Ishikawa (cell line): ENCODE data around the gene BMPR1B.

Experiments
- CEBPB ChIP-seq: IDR thresholded peaks from 2 replicates; pipeline ENCODE4 v1.6.1; 2012
- CREB1 ChIP-seq: IDR thresholded peaks from 2 replicates; pipeline ENCODE4 v1.6.1; 2012; ENCODE audit warnings: low read depth
- EGR1 ChIP-seq: IDR thresholded peaks from 2 replicates; pipeline ENCODE4 v1.6.1; 2012
- EP300 ChIP-seq: IDR thresholded peaks from 2 replicates; pipeline ENCODE4 v1.6.1; 2012; ENCODE audit warnings: borderline replicate concordance
- FOXM1 ChIP-seq: IDR thresholded peaks from 2 replicates; pipeline ENCODE4 v1.6.1; 2012; ENCODE audit warnings: low read depth, borderline replicate concordance
- MAX ChIP-seq: IDR thresholded peaks from 2 replicates; pipeline ENCODE4 v1.6.1; 2012
- NFIC ChIP-seq: IDR thresholded peaks from 2 replicates; pipeline ENCODE4 v1.6.1; 2012
- RAD21 ChIP-seq: IDR thresholded peaks from 2 replicates; pipeline ENCODE4 v1.6.1; 2012; ENCODE audit warnings: low read depth
- REST ChIP-seq: IDR thresholded peaks from 2 replicates; pipeline ENCODE4 v1.6.1; 2012; ENCODE audit warnings: low read depth, mild to moderate bottlenecking
- TAF1 ChIP-seq: IDR thresholded peaks from 2 replicates; pipeline ENCODE4 v1.6.1; 2012; ENCODE audit warnings: low read depth, mild to moderate bottlenecking
- TCF12 ChIP-seq: IDR thresholded peaks from 2 replicates; pipeline ENCODE4 v1.6.1; 2012; ENCODE audit warnings: low read depth
- TEAD4 ChIP-seq: IDR thresholded peaks from 2 replicates; pipeline ENCODE4 v1.6.1; 2012
- YY1 ChIP-seq: IDR thresholded peaks from 2 replicates; pipeline ENCODE4 v1.6.1; 2012; ENCODE audit warnings: low read depth
- ZBTB7A ChIP-seq: IDR thresholded peaks from 2 replicates; pipeline ENCODE4 v1.6.1; 2012; ENCODE audit warnings: low read depth
- TF ChIP-seq, protein P1 (sequence below): IDR thresholded peaks from 2 replicates; pipeline ENCODE4 v1.6.1; 2012

The BMPR1B gene

GRCh38 chr4:94911106-94911505 is 153.4 kb downstream of the BMPR1B start:
- TF ChIP-seq NFIC (peak; percentile 18; the same call in 1 of the 2 replicates), CREB1 (no peak), REST (no peak)

GRCh38 chr4:94912606-94913005 is 154.9 kb downstream of the BMPR1B start:
- TF ChIP-seq REST: no peak
- TF ChIP-seq, protein P1, sequence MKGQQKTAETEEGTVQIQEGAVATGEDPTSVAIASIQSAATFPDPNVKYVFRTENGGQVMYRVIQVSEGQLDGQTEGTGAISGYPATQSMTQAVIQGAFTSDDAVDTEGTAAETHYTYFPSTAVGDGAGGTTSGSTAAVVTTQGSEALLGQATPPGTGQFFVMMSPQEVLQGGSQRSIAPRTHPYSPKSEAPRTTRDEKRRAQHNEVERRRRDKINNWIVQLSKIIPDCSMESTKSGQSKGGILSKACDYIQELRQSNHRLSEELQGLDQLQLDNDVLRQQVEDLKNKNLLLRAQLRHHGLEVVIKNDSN: no peak
- no peak for TF ChIP-seq EP300
- TF ChIP-seq TEAD4: no peak
- no peak for TF ChIP-seq ZBTB7A
- no peak for TF ChIP-seq MAX
- no peak for TF ChIP-seq TCF12
- TF ChIP-seq NFIC: no peak
- no peak for TF ChIP-seq CREB1
- TF ChIP-seq TAF1: no peak
- no peak for TF ChIP-seq YY1
- TF ChIP-seq CEBPB: no peak
- no peak for TF ChIP-seq EGR1

DNA sequence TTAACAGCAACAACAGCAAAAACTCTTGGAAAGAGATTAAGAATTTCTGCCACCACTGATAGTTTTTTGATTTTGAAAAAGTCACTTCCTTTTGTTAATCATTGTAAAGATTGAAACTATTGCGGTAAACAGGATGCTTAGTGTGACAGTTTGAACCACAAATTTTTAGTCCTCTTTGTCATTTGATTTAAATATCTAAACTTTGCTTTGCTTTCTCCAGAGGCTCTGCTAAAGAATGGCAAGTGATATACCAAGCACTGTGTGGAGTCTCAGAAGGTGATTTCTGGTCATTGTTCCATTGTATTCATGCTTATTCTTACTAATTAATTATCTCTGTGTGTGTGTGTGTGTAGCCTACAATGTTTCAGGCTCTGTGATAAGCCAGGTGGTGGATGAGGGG is 155.6 kb downstream of the BMPR1B start:
- TF ChIP-seq, protein P1: no peak
- no peak for TF ChIP-seq TCF12
- no peak for TF ChIP-seq MAX
- TF ChIP-seq TAF1: no peak
- TF ChIP-seq RAD21: no peak
- no peak for TF ChIP-seq YY1
- TF ChIP-seq REST: no peak
- TF ChIP-seq FOXM1: no peak
- TF ChIP-seq ZBTB7A: no peak
- TF ChIP-seq EP300: no peak
- TF ChIP-seq NFIC: no peak
- TF ChIP-seq EGR1: no peak
- no peak for TF ChIP-seq CREB1

DNA sequence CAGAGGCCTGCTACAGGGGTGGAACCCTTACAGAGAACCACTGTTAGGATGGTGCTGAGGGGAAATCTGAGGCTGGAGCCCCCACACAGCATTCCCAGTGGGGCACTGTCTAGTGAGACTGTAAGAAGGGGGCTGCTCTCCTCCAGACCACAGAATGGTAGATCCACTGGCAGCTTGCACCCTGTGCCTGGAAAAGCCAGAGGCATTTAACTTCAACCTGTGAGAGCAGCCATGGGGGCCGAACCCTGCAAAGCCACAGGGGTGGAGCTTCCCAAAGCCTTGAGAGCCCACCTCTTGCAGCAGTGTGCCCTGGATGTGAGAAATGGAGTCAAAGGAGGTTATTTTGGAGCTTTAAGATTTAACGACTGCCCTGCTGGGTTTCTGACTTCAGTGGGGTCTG is 159.4 kb downstream of the BMPR1B start:
- TF ChIP-seq TAF1: no peak
- TF ChIP-seq YY1: no peak
- no peak for TF ChIP-seq CEBPB
- TF ChIP-seq EP300: no peak
- TF ChIP-seq REST: no peak
- no peak for TF ChIP-seq CREB1
